GM12891 (cell line): ENCODE measurements around the gene KRTAP6-3.

Experiments
- POLR2A ChIP-seq: IDR thresholded peaks from 2 replicates; pipeline ENCODE4 v1.6.1; 2011; ENCODE audit warnings: low read depth, low read length, control low read depth
- TAF1 ChIP-seq: IDR thresholded peaks from 2 replicates; pipeline ENCODE4 v1.6.1; 2011; ENCODE audit warnings: low read depth, low read length, control low read depth

DNA sequence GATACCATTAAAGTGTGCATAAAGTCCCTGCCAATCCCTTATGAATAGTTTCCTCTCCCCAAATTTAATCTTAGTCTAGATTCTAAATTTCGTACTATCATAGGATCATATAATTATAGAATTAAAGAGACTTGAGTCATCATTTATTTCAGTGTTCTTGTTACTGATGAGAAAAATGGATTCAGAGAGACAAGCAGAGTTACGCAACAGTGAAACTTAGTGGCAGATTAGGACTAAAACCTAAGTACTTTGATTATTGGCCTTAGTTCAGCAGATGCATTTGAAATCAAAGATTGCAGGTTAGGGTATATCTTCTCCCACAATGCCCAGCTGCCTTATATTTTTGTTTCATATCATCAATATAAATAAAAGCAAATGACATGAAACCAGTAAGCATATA, 30.3 kb upstream of the KRTAP6-3 start:
- no peak for TF ChIP-seq POLR2A
- no peak for TF ChIP-seq TAF1
